NCI-H2171 (cell line): ENCODE data around the gene HLA-F.

ENCODE experiments used
- DNase-seq: peaks from one replicate; lab custom pipeline; 2025; lab: John Stamatoyannopoulos, UW

The HLA-F gene

DNA sequence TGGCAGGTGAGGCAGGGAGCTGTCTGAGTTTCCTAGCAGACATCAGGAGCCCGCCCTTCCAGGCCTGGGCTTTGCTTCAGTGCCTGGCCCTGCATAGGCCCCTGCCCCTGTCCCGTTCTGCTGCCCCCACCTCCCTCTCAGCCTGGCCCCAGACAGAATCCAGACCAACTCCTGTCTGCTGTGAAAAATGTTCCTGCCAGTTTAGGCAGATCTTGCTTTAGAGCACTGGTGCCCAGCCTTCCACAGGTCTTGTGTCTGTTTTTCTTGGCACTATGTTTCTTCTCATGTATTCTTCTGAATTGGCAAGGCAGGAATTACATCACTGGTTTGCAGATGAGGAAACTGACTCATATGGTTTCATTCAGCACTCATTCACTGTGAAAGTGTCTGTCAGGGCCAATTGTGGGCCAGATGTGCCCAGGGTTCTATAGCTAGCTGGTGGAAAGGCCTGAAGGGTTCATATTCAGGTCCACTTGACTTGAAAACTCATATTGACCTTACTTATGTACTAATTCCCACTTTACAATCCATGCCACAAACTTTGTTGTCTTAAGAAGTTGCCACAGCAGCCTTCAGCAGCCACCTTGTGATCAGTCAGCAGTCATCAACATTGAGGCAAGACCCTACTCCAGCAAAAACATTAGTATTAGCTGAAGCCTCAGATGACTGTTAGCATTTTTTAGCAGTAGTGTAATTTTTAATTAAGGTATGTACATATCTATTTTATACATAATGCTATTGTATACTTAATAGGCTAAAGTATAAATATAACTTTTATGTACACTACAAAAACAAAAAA lies 40.5 kb downstream of the HLA-F start:
- DNase-seq, result no peak

DNA sequence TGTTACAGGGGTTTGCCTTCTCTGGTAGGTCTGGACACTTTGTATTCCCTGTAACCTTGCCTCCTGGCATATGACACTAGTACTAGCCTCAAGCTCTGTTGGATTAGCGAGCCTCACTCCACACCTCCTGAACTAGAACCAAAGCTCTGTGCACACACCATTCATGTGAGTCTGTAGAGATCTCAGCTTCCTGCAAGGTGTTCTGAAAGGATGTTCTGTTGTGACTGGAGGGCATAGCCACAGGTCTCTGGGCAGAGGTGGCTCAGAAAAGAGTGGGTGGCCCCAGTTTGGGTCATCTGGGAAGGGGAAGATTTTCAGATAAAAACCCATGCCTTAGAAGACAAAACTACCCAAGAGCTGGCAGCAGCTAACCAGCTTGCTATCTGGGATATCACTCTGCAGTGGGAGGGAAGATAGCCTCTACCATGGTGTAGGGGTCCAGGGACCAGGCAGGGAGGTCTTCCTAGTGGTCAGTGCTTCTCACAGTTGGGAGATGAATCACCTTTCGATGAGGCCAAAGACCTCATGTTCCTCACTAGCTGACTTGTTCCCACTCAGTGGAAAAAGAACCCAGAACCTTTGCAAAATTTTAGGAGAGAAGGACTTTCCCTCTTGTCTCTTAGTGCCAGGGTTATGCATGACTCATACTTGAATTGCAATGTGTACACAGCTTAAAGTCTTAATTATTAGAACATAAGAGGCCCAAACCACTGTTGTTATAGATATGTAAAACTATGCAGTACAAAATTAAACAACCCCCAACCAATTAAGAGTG lies 41.4 kb downstream of the HLA-F start:
- no peak for DNase-seq

DNA sequence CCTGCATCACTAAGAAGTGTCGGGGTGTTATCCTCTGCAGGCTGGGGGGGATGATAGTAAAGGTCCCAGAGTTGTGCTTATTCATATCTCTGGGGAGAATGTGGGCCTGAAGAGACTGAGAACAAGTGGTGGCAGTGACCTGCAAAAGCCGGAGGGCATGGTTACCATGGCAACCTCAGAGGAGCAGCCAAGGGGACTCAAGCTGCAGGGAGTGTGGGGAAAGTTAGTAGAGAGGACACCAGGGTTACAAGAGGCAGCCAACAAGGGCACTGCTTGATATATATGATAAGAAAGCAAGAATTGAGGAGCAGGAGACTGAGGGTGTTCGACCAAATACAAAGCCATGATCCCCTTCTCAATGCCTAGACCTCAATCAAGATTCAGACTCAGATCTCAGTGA lies 46.1 kb downstream of the HLA-F start:
- no peak for DNase-seq

DNA sequence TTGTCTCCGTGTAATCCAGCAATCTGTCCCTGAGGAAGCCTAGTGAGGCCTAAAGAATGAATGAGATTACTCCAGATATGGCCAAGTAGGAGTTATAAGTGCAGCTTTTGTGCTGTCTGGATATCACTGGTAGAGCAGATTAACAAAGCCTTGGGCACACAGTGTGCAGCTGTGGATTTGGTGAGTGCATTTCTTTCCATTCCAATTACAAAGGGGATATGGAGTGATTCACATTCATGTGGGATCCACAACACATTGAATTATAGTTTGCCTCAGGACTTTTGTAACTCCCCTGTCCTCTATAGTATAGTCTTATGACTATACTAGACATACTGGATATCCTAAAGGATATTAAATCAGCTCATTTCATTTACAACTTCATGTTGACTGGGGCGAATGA lies 47.1 kb downstream of the HLA-F start:
- no peak for DNase-seq

DNA sequence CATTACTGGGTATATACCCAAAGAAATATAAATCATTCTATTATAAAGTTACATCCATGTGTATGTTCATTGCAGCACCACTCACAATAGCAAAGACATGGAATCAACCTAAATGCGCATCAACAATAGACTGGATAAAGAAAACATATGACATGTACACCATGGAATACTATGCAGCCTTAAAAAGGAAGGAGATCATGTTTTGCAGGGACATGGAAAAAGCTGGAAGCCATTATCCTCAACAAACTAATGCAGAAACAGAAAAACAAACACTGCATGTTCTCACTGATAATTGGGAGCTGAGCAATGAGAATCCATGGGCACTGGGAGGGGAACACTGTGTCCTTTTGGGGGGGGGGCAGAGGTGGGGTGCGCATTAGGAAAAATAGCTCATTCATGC lies 53.5 kb downstream of the HLA-F start:
- DNase-seq, result no peak
